ENCODE data around the gene SEMA4B. TPM values are rescaled to one million over a fixed set of nuclear protein-coding genes. Genes with fewer than 3 reads are reported as not detected.

The SEMA4B gene
- total and polyA plus RNA-seq, 11 donors: 13.8 to 105 (median 21.0) TPM

- peak overlapping the region in 3 of 12 donors; percentile 82 to 97 (median 93) for H3K4me3 ChIP-seq
- TF ChIP-seq, protein P1, sequence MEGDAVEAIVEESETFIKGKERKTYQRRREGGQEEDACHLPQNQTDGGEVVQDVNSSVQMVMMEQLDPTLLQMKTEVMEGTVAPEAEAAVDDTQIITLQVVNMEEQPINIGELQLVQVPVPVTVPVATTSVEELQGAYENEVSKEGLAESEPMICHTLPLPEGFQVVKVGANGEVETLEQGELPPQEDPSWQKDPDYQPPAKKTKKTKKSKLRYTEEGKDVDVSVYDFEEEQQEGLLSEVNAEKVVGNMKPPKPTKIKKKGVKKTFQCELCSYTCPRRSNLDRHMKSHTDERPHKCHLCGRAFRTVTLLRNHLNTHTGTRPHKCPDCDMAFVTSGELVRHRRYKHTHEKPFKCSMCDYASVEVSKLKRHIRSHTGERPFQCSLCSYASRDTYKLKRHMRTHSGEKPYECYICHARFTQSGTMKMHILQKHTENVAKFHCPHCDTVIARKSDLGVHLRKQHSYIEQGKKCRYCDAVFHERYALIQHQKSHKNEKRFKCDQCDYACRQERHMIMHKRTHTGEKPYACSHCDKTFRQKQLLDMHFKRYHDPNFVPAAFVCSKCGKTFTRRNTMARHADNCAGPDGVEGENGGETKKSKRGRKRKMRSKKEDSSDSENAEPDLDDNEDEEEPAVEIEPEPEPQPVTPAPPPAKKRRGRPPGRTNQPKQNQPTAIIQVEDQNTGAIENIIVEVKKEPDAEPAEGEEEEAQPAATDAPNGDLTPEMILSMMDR (IDR thresholded peaks at IDR 0.05): no peak
- TF ChIP-seq POLR2A (IDR thresholded peaks at IDR 0.05): no peak
- H3K9me3 ChIP-seq: no peaks in the 10 kb centered on the region
- 83 to 92% (median 88%) methylated on average over 13 of the region's 13 CpGs for WGBS, 4 donors
- ATAC-seq: no peak
- DNase-seq: no peak
- H3K36me3 ChIP-seq: peaks cover 0 to 67% (median 48%) of the 10 kb centered on the region in 9 donors
- H3K4me1 ChIP-seq: peaks cover 3 to 53% (median 30%) of the 10 kb centered on the region in 12 donors
- H3K27ac ChIP-seq: peak overlapping the region in 4 of 12 donors; percentile 81 to 95 (median 88)
- intact Hi-C loops (cut with DNase I): loop anchor here in 2 of 10 donors (2.0 to 5.0 kb wide), 2 partner anchors 35 to 337 kb away; partner anchors contain the start of gene NGRN (in 1 of the 2)
- H3K27me3 ChIP-seq: no peaks in the 10 kb centered on the region
Measured at GRCh38 chr15:90232196-90232595, 31.1 kb downstream of the SEMA4B start.

DNA sequence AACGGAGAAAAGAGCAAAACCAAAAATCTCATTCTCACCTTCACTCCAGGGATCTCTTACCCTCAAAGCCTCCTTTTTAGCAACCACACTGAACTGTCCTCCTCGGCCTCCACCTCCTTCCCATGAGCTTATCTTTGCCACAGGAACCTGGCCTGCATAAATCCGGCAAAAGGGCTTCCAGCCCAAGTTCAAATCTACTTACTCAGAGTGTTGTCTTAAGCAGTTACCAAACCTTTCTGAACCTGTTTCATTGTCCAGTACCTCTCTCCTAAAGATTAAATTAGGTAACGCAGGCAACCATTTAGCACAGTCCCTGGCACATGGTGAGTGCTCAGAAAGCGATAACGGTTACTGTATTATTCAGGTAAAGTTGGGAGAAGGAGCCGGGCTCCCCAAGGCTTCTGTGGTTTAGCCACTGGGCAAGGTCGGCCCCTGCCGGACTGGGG, 31.8 kb downstream of the SEMA4B start:
- H3K4me1 ChIP-seq: peaks cover 3 to 53% (median 30%) of the 10 kb centered on the region in 12 donors
- intact Hi-C loops (cut with DNase I): loop anchor here in 2 of 10 donors (2.0 to 5.0 kb wide), 2 partner anchors 34 to 338 kb away; partner anchors contain the start of gene NGRN (in 1 of the 2)
- H3K27me3 ChIP-seq: no peaks in the 10 kb centered on the region
- ATAC-seq (no peak), DNase-seq (no peak)
- H3K4me3 ChIP-seq: peak overlapping the region; percentile 54 to 98 (median 84)
- TF ChIP-seq, protein P1 (IDR thresholded peaks at IDR 0.05): peak in 4 of 12 donors; percentile 13 to 57 (median 40)
- no peak for TF ChIP-seq POLR2A (IDR thresholded peaks at IDR 0.05)
- peaks cover 0 to 67% (median 48%) of the 10 kb centered on the region in 9 donors for H3K36me3 ChIP-seq
- no peaks in the 10 kb centered on the region for H3K9me3 ChIP-seq
- 12 to 14% (median 14%) methylated on average over 9 of the region's 9 CpGs for WGBS, 4 donors
- H3K27ac ChIP-seq: peak overlapping the region; percentile 54 to 98 (median 90)

DNA sequence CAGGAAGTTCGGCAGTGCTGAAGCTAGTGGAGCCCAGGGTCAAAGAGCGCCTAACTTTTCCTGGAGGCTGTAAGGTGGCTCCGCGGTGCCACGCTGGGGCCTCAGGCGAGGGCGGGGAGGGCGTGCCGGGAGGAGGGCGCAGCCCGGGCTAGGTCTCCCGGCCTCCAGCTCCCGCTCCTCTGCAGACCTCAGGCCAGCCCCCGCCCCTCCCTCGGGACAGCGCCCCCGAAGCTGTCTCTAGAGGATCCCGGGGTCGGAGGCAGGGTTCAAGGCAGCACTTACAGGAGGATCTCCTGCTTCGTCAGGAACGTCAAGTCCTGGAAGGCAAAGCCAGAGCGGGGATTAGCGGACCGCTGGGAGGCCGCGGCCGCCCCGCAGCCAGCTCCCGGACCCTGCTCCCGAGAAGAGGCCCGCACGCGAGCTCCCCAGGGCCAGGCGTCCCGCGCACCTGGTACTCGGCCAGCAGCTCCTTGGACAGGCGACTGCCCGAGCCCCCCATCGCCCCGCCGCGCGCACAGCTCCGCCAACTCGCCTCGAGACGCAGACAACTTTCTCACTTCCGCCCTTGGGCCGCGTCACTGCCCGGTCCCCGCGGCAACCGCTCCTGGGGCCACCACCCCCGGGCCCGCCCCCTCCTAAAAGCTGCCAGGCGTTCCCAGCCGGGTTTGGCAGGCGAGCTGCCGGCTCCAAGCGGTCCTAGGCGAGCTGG, 32.4 kb downstream of the SEMA4B start, which contains the start of gene CIB1:
CIB1 (minus strand) TSS at position 555 of the 709 bp plus-strand sequence; CDS start at position 499, 56 bp downstream.
- H3K4me3 ChIP-seq: peak within 1 kb of the TSS; percentile 70 to 98 (median 84)
- WGBS, 4 donors: 0 to 1% (median 0%) methylated on average over 23 to 63 of the region's 63 CpGs
- peak in 1 of 2 donors; percentile 21 for TF ChIP-seq POLR2A (IDR thresholded peaks at IDR 0.05)
- TF ChIP-seq, protein P1 (IDR thresholded peaks at IDR 0.05): peak in 6 of 12 donors; percentile 4 to 55 (median 46)
- no peaks in the 10 kb centered on the region for H3K9me3 ChIP-seq
- peaks cover 3 to 53% (median 30%) of the 10 kb centered on the region in 12 donors for H3K4me1 ChIP-seq
- intact Hi-C loops (cut with DNase I): loop anchor here in 4 of 10 donors (1.0 to 5.0 kb wide), 5 partner anchors 16 to 339 kb away; partner anchors contain the start of genes NGRN (in 4 of the 4) and TTLL13 (in 1 of the 4)
- DNase-seq (peak; percentile 98 to 99 (median 98)), ATAC-seq (peak; percentile 91 to 96 (median 94))
- peaks cover 0 to 67% (median 48%) of the 10 kb centered on the region in 9 donors for H3K36me3 ChIP-seq
- no peaks in the 10 kb centered on the region for H3K27me3 ChIP-seq
- H3K27ac ChIP-seq: peak within 1 kb of the TSS; percentile 67 to 98 (median 92)
